ENCODE data around the gene GINS2. TPM values are rescaled to one million over a fixed set of nuclear protein-coding genes. Genes with fewer than 3 reads are reported as not detected.
A peak's percentile ranks its signal among the peaks of the same experiment; 100 is the strongest.

Gene GINS2
- total and polyA plus RNA-seq, 8 donors, result 0.37 to 1.9 (median 0.79) TPM

DNA sequence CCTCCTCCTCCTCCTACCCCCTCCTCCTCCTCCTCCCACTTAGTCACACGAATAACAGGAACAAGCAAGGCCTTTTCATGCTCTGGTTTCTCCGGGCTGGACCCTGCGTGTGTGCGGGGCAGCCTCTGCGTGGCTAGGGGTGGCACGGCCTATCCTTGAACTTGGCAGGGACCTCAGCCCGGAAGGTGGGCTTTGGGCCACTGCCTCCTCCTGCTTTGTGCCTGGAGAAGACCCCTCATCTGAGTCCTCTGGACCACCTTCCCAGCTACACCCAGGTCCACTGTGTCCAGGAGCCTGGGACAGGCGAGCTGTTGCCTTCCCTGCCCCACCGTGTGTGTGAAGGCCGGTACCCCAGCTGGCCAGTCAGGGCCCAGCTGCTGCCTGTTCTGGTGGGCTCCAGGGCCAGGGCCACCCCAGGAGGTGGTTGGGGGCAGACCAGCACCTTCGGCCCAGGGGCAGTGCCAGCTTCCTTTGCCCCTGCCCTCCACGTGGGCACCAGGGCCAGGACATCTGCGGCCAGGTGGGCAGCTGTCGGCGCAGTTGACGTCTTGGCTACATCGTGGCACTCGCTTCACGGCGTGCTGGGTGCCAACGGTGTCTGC, 35.4 kb downstream of the GINS2 start:
- WGBS, 2 donors, result 79 to 90% methylated on average over 19 to 21 of the region's 21 CpGs
- H3K36me3 ChIP-seq, result peaks cover 4 to 60% (median 38%) of the 10 kb centered on the region in 3 donors
- no peak for FAIRE-seq

DNA sequence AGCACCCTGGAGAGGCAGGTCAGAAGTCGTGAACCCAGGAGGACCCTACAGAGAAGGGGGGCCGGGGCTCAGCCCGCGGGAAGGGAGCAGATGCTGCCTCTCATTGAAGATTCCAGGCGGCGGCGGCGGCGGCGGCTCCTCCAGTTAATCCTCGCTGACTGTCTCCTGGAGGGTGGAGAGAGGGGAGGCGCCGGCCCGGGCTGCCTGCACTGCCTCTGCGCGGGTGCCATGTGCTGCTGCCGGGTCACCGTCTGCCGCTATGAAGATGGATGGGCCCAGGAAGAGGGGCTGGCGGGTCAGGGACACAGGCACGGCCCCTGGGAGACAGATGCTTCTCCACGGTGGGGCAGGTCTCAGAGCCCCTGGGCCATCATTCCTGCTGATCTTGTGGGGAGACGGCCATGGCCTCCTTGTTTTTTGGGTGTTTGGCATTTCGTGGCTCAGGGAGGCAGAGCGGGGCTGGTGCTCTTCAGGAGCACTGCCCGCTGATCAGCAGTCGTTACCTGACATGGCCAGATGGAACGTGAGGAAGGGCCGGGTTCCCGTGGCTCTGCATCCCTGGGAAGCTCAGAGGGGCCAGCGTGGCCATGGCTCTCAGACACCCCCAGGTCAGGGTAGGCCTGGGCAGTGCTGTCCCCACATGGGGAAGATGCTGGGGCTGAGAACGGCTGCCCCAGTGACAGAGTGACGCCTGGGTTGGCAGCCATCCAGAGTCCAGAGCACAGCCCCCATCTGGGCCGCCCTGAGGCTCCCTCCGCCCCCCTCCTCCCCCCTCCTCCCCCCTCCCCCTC, 36.1 kb downstream of the GINS2 start:
- H3K4me1 ChIP-seq, result peaks cover 0 to 3% (median 0%) of the 10 kb centered on the region in 3 donors
- FAIRE-seq, result no peak
- peak; percentile 53 to 58 (median 56) for ATAC-seq
- intact Hi-C loops (cut with DNase I), result no loop called here
- H3K4me3 ChIP-seq, result no peak overlapping the region
- 47 to 53% methylated on average over 34 to 35 of the region's 35 CpGs for WGBS, 2 donors
- peaks cover 4 to 52% (median 31%) of the 10 kb centered on the region in 3 donors for H3K36me3 ChIP-seq
- DNase-seq, result peak; percentile 66 to 92 (median 76)
- H3K9me3 ChIP-seq, result no peaks in the 10 kb centered on the region
- TF ChIP-seq, protein P1, sequence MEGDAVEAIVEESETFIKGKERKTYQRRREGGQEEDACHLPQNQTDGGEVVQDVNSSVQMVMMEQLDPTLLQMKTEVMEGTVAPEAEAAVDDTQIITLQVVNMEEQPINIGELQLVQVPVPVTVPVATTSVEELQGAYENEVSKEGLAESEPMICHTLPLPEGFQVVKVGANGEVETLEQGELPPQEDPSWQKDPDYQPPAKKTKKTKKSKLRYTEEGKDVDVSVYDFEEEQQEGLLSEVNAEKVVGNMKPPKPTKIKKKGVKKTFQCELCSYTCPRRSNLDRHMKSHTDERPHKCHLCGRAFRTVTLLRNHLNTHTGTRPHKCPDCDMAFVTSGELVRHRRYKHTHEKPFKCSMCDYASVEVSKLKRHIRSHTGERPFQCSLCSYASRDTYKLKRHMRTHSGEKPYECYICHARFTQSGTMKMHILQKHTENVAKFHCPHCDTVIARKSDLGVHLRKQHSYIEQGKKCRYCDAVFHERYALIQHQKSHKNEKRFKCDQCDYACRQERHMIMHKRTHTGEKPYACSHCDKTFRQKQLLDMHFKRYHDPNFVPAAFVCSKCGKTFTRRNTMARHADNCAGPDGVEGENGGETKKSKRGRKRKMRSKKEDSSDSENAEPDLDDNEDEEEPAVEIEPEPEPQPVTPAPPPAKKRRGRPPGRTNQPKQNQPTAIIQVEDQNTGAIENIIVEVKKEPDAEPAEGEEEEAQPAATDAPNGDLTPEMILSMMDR (IDR thresholded peaks at IDR 0.05), result no peak
- no peaks in the 10 kb centered on the region for H3K27me3 ChIP-seq
- H3K27ac ChIP-seq, result peak overlapping the region in 3 of 4 donors; percentile 10 to 29 (median 17)

More for the DNA sequence above, 35.4 kb downstream of the GINS2 start:
- no peak for ATAC-seq
- peaks cover 0 to 3% (median 0%) of the 10 kb centered on the region in 3 donors for H3K4me1 ChIP-seq
- no peaks in the 10 kb centered on the region for H3K27me3 ChIP-seq
- peak in 3 of 6 donors; percentile 48 to 79 (median 54) for DNase-seq
- H3K9me3 ChIP-seq, result no peaks in the 10 kb centered on the region
- peak overlapping the region in 2 of 4 donors; percentile 5 to 11 for H3K27ac ChIP-seq
- intact Hi-C loops (cut with DNase I), result no loop called here
- TF ChIP-seq, protein P1 (IDR thresholded peaks at IDR 0.05), result no peak
- no peak overlapping the region for H3K4me3 ChIP-seq

GRCh38 chr16:85651629-85652430, 36.9 kb downstream of the GINS2 start:
- Histone ChIP-seq H3K36me3 (peaks cover 3 to 44% (median 23%) of the 10 kb centered on the region in 3 donors), H3K4me3 (no peak overlapping the region), H3K27ac (peak overlapping the region in 2 of 4 donors; percentile 10 to 17), H3K27me3 (no peaks in the 10 kb centered on the region), H3K9me3 (no peaks in the 10 kb centered on the region), H3K4me1 (peaks cover 0 to 3% (median 0%) of the 10 kb centered on the region in 3 donors)
- peak in 2 of 6 donors; percentile 66 to 87 for DNase-seq
- peak; percentile 11 to 20 (median 18) for ATAC-seq
- 60 to 67% methylated on average over 27 of the region's 27 CpGs for WGBS, 2 donors
- no peak for FAIRE-seq
- intact Hi-C loops (cut with DNase I), result no loop called here
- TF ChIP-seq, protein P1 (IDR thresholded peaks at IDR 0.05), result no peak

DNA sequence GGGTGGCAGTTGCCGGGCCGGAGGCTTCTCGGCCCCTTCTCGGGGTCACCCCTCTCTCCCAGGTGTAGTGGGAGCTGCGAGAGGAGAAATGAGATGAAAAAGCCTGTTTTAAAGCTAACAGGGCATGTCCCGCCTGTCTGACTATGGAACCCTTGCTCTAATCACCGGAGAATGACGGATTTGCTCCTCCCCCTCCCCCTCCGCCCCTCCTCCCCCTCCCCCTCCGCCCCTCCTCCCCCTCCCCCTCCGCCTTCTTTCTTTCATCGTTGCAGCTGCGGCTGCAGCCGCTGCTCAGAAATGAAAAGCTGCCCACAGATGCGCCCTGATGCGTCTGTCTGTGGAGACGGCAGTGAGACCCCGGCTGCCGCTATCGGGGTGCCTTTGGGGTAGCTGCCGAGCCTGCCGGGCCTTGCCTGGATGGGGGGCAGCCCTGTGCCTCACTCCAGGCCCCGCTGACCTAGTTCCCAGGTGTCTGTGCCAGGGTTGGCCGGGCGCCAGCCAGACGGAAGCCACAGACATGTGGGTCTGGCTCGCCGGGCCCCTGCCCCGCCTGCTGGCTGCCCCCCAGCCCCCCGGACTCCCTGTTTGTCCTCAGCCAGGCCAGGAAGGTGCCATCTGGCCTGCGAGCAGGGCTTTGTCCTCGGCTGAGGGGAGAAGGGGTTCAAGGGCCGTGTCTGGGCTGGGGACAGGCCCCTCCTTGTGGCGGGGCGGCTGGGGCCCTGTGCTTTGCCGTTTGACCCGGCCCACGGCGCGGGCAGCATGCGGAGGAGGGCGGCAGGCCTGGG, 37.7 kb downstream of the GINS2 start:
- FAIRE-seq (no peak), DNase-seq (peak in 5 of 6 donors; percentile 54 to 93 (median 86)), ATAC-seq (peak; percentile 6 to 36 (median 31))
- Histone ChIP-seq H3K4me1 (peaks cover 0 to 3% (median 0%) of the 10 kb centered on the region in 3 donors), H3K27me3 (no peaks in the 10 kb centered on the region), H3K27ac (peak overlapping the region in 2 of 4 donors; percentile 10 to 13), H3K4me3 (no peak overlapping the region), H3K36me3 (peaks cover 0 to 36% (median 15%) of the 10 kb centered on the region in 3 donors), H3K9me3 (no peaks in the 10 kb centered on the region)
- TF ChIP-seq, protein P1 (IDR thresholded peaks at IDR 0.05), result no peak
- WGBS, 2 donors, result 45 to 50% methylated on average over 33 to 39 of the region's 42 CpGs
- intact Hi-C loops (cut with DNase I), result no loop called here

All from pancreas (tissue), 10 donors.